Stomach (tissue), 4 donors: ENCODE results near the gene KCTD12.

Source experiments
- EP300 ChIP-seq: sonication (generic); formaldehyde crosslinking; IDR thresholded peaks from one replicate; pipeline ENCODE4 v1.6.1; 2017; ENCODE audit warnings: antibody characterized with exemption
- POLR2A ChIP-seq, 4 donors: fragments of 450-650 bp; IDR thresholded peaks; one replicate each; pipeline ENCODE4 v1.6.1; 2016; ENCODE audit warnings: antibody characterized with exemption in 4 of 4, control low read depth in 2 of 4, mild to moderate bottlenecking in 1 of 4, moderate library complexity in 1 of 4
- TF ChIP-seq, protein P1 (sequence below), 7 experiments: fragments of 450-650 bp in 4 of 7; fragments of 200-600 bp in 3 of 7; sonication (generic) in 3 of 7; IDR thresholded peaks; one replicate each; pipeline ENCODE4 v1.5.1; 2016 to 2019; ENCODE audit warnings: antibody characterized with exemption in 7 of 7, control low read depth in 2 of 7, mild to moderate bottlenecking in 1 of 7

DNA sequence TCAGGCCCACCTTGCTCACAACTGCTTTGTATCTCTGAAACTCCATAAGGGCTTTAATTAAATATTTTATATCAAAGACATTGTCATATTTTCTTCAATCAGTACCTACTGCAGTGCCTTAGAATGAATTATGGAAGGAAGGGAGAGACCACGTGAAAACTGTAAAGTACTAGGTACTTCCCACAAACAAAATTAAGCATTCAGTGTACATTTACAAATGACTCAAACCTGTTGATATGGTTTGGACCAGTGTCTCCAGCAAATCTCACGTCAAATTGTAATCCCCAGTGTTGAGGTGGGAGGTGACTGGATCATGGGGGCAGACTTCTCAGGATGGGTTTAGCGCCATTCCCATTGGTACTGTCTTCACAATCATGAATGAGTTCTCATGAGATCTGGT is 23.2 kb downstream of the KCTD12 start:
- TF ChIP-seq, protein P1, sequence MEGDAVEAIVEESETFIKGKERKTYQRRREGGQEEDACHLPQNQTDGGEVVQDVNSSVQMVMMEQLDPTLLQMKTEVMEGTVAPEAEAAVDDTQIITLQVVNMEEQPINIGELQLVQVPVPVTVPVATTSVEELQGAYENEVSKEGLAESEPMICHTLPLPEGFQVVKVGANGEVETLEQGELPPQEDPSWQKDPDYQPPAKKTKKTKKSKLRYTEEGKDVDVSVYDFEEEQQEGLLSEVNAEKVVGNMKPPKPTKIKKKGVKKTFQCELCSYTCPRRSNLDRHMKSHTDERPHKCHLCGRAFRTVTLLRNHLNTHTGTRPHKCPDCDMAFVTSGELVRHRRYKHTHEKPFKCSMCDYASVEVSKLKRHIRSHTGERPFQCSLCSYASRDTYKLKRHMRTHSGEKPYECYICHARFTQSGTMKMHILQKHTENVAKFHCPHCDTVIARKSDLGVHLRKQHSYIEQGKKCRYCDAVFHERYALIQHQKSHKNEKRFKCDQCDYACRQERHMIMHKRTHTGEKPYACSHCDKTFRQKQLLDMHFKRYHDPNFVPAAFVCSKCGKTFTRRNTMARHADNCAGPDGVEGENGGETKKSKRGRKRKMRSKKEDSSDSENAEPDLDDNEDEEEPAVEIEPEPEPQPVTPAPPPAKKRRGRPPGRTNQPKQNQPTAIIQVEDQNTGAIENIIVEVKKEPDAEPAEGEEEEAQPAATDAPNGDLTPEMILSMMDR (IDR thresholded peaks at IDR 0.05), result no peak
- TF ChIP-seq EP300 (no peak), POLR2A (IDR thresholded peaks at IDR 0.05) (no peak)
